SJSA1 (cell line): ENCODE data around the gene ULK1. TPM values are rescaled to one million over a fixed set of nuclear protein-coding genes. Genes with fewer than 3 reads are reported as not detected.

Experiments
- DNase-seq, 2 experiments: peaks; one replicate each; pipeline ENCODE4 v3.0.0-alpha.2; 2015 to 2020; ENCODE audit warnings: low spot score in 2 of 2, low read depth in 1 of 2
- H3K27ac ChIP-seq: fragments of 250-450 bp; sonication (Bioruptor Pico); 2 replicates; pipeline ENCODE4 v1.5.1; 2020; ENCODE audit warnings: mild to moderate bottlenecking, moderate library complexity
- H3K27me3 ChIP-seq: fragments of 250-450 bp; sonication (Bioruptor Pico); replicated peaks from 2 replicates; pipeline ENCODE4 v1.5.1; 2020; ENCODE audit warnings: mild to moderate bottlenecking, moderate library complexity
- H3K36me3 ChIP-seq: fragments of 250-450 bp; sonication (Bioruptor Pico); 2 replicates; pipeline ENCODE4 v1.5.1; 2020; ENCODE audit warnings: mild to moderate bottlenecking
- H3K4me1 ChIP-seq: fragments of 250-450 bp; sonication (Bioruptor Pico); replicated peaks from 2 replicates; pipeline ENCODE4 v1.6.1; 2021; ENCODE audit warnings: mild to moderate bottlenecking
- H3K4me3 ChIP-seq: fragments of 250-450 bp; sonication (Bioruptor Pico); 2 replicates; pipeline ENCODE4 v1.5.1; 2020; ENCODE audit warnings: mild to moderate bottlenecking
- H3K9me3 ChIP-seq: fragments of 250-450 bp; sonication (Bioruptor Pico); replicated peaks from 2 replicates; pipeline ENCODE4 v1.5.1; 2020; ENCODE audit warnings: mild to moderate bottlenecking
- total RNA-seq: library from RNA; depleted of rRNA; stranded (reverse); fragments of >200 nt; shearing (Covaris generic); gene quantifications from 2 replicates; pipeline ENCODE4 v1.2.3, GENCODE V29; 2014

ULK1 gene
- total RNA-seq, 1 experiment from 2014 or later, result 2.9 TPM

DNA sequence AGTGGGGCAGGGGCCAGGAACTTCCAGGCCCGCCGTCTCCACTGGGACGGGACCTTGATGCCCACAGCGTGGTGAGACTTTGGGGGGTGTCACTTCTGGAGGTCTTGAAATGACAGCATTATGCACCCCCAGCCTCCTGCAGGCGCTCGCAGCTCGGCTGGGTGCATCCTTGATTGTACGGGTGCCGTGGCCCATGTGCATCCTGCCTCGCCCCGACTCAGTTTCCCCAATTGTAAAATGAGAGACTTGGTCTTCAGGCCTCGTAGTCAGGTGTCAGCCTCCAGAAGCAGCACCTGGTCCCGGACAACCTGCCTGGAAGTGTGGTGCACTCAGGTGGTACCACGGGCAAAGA, 25.7 kb downstream of the ULK1 start:
- Histone ChIP-seq H3K4me1 (no peaks in the 10 kb centered on the region), H3K36me3 (peaks cover 30% of the 10 kb centered on the region), H3K4me3 (no peak overlapping the region), H3K9me3 (no peaks in the 10 kb centered on the region), H3K27me3 (no peaks in the 10 kb centered on the region), H3K27ac (no peak overlapping the region)
- DNase-seq, result no peak

DNA sequence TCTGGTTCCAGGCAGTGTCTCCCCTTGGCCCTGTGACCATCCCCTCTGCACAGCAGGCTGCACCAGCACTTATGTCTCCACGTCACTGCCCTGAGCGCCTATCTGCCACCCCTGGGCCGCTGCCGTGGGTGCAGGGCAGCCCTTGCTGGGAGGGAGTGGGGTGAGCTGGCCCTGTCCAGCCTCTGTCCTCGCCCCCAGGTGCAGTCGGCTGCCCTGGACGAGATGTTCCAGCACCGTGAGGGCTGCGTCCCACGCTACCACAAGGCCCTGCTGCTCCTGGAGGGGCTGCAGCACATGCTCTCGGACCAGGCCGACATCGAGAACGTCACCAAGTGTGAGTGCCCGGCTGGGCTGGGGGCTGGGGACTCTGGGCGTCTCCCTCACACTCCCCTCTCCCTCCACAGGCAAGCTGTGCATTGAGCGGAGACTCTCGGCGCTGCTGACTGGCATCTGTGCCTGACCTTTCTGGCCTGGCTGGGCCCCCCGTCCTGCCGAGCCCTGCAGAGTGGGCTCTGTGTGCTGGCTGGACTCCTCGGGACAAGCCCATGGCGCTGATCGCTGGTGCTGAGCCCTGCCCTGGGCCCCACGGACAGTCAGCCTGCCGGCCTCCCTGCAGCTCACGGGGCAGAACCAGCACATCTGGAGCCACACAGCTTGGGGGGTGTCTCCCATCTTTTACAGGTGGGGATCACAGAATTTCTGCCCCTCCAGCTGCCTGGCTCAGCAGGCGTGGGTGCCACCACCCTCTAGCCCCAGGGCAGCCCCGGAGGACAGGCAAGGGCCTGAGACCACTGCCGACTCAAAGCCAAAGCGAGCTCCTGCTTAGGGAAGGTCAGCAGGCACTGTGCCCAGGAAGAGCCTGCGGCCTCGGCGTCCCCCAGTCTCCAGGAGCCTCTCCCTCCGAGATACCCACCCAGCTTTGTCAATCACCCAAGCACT, 26.7 kb downstream of the ULK1 start:
- Histone ChIP-seq H3K27me3 (no peaks in the 10 kb centered on the region), H3K4me1 (no peaks in the 10 kb centered on the region), H3K4me3 (no peak overlapping the region), H3K27ac (no peak overlapping the region), H3K36me3 (peaks cover 19% of the 10 kb centered on the region), H3K9me3 (no peaks in the 10 kb centered on the region)
- no peak for DNase-seq

DNA sequence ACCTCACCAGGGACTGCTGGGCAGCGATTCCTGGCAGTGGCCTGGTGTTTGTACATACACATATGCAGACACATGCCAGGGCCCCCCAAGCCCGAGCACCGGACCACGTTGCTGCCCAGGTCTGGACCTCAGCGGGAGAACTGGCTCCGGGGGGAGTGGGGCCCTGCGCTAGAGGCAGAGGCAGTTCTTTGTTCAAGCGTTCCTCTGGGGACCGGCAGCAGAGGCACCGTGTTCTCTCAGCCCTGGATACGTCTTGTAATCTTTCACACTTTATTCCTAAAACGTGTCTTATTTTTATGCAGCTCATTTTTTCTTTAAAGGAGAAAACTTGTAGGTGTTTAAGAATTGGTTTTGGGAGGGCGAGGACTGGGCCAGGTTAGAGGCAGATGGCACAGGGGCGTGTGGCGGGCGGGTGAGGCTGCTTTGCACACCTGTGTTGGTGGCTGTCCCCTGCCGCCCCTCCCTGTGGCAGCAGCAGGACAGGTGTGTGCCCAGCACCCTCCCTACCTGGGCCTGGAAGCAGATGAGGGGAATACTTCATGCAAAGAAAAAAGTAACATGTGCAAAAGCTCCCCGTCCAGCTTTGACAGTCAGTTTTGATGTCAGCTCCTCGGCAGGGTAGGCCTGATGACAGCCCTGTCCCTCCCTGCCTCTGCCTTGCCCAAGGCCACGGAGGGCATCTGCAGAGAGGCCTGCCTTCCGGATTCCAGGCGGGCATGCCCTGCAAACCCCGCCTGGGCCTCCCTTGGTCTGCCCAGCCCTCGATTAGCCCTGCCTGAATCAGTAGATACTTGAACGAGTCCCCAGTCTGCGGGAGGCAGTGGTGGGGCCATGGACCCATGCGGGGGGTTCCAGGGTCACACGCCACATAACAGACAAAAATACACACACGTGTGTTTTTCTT, 27.7 kb downstream of the ULK1 start:
- no peaks in the 10 kb centered on the region for H3K4me1 ChIP-seq
- H3K27ac ChIP-seq, result no peak overlapping the region
- H3K4me3 ChIP-seq, result no peak overlapping the region
- H3K27me3 ChIP-seq, result no peaks in the 10 kb centered on the region
- DNase-seq, result no peak
- H3K9me3 ChIP-seq, result no peaks in the 10 kb centered on the region
- peaks cover 15% of the 10 kb centered on the region for H3K36me3 ChIP-seq

DNA sequence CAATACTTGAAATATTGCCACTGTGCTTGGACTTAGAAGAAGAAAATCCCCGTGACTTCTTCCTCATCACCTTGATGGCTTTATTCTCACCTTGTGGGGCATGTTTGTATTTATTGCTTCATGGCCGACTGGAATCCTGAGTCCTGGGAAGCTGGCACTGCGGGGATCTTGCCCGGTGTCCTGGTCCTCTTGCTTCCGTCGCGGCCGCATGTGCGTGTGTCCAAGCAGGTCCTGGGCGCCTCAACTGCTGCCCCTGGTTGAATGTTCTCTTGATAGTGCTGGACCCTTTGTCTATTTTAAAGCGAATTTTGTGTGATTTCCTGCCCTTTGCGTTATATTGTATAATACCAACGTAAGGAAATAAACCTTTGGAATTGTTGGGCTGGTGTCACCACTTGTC, 28.4 kb downstream of the ULK1 start:
- no peaks in the 10 kb centered on the region for H3K4me1 ChIP-seq

DNA sequence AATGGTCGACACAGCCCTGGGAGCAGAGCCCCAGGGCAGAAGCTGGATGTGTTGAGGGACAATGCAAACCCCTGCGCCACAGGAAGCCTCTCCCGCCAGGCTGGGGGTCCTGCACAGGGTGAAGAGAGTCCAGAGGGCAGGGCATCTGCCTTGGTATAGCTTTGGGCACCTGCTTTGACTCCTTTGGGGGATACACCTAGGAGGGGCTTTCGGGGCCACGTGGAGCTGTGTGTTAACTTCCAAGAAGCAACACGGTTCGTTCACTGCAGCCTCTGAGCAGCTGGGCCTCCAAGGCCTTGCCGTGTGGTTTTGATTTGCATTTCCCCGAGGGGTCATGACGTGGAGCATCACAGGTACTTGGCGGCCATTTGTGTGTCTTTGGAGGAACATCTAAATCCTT, 28.8 kb downstream of the ULK1 start:
- no peaks in the 10 kb centered on the region for H3K27me3 ChIP-seq
- no peak overlapping the region for H3K27ac ChIP-seq
- DNase-seq, result no peak
- H3K36me3 ChIP-seq, result peaks cover 15% of the 10 kb centered on the region
- 0 out of 2 replicates have a peak, but pooled peaks cover 2% of the 10 kb centered on the region for H3K4me1 ChIP-seq
- H3K9me3 ChIP-seq, result no peaks in the 10 kb centered on the region
- H3K4me3 ChIP-seq, result no peak overlapping the region

More for the DNA sequence above, 28.4 kb downstream of the ULK1 start:
- Histone ChIP-seq H3K27ac (no peak overlapping the region), H3K4me3 (no peak overlapping the region), H3K36me3 (peaks cover 15% of the 10 kb centered on the region), H3K9me3 (no peaks in the 10 kb centered on the region), H3K27me3 (no peaks in the 10 kb centered on the region)
- no peak for DNase-seq

DNA sequence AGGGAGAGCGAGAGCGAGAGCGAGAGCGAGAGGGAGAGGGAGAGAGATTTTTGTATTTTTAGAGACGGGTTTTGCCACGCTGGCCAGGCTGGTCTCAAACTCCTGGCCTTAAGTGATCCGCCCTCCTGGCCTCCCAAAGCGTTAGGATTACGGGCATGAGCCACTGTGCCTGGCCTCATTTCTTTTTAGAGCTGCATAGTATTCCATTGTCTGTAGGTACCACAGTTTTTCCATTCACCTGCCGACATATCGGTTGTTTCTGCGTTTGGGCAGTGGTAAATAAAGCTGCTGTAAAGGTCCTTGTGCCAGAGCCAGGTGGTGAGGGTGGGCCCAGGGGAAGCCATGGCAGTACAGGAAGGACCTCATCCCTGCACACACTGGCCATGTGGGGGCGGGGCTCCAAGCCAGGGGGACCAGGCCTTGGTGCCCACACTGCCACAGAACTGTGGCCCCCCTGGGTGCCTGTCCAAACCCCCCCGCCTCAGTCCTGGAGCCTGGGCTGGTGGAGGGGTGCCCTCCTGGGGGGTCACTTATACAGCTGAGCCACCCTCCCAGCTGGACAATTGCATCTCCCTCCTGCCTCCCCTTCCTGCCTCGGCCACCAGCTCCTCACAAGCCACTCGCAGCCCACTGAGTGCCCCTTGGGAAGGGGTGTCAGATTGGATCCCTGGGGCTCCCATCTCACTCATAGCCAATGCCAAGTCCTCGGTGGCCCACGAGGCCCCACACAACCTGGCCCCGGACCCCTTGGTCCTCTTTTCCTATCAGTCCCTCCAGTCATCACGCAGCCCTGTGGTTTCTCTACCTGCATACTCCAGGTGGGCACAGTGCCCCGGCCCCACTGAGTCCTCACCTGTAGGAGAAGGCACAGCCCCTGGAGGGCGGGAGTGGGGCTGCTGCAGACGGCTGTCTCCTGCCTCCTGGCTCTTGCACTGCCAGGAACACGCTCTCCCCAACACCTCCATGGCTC, 33.0 kb downstream of the ULK1 start:
- H3K27ac ChIP-seq, result no peak overlapping the region
- no peak for DNase-seq
- no peak overlapping the region for H3K4me3 ChIP-seq
- H3K27me3 ChIP-seq, result no peaks in the 10 kb centered on the region
- peaks cover 13% of the 10 kb centered on the region for H3K4me1 ChIP-seq
- no peaks in the 10 kb centered on the region for H3K9me3 ChIP-seq
- H3K36me3 ChIP-seq, result peaks cover 27% of the 10 kb centered on the region

DNA sequence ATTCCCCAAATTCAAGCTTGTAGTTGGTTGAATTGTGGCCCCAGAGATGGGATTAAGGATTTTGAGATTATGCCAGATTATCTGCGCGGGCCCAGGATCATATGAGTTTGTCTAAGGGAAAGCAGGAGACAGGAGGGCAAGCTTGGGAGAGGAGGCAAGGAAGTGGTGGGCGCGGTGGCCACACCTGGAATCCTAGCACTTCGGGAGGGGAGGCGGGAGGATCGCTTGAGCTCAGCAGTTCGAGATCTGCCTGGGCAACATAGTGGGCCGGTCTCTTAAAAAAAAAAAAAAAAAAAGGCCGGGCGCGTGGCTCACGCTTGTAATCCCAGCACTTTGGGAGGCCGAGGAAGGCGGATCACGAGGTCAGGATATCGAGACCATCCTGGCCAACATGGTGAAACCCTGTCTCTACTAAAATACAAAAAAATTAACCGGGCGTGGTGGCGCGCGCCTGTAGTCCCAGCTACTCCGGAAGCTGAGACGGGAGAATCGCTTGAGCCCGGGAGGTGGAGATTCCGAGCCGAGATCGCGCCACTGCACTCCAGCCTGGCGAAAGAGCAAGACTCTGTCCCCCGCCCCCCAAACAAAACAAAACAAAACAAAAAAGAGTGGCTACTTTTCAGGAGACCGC, 33.8 kb downstream of the ULK1 start:
- Histone ChIP-seq H3K4me1 (peaks cover 13% of the 10 kb centered on the region), H3K27me3 (no peaks in the 10 kb centered on the region), H3K9me3 (no peaks in the 10 kb centered on the region), H3K4me3 (peak overlapping the region; percentile 75), H3K36me3 (peaks cover 33% of the 10 kb centered on the region), H3K27ac (peak overlapping the region; percentile 56; the same call in 1 of the 2 replicates)
- no peak for DNase-seq

DNA sequence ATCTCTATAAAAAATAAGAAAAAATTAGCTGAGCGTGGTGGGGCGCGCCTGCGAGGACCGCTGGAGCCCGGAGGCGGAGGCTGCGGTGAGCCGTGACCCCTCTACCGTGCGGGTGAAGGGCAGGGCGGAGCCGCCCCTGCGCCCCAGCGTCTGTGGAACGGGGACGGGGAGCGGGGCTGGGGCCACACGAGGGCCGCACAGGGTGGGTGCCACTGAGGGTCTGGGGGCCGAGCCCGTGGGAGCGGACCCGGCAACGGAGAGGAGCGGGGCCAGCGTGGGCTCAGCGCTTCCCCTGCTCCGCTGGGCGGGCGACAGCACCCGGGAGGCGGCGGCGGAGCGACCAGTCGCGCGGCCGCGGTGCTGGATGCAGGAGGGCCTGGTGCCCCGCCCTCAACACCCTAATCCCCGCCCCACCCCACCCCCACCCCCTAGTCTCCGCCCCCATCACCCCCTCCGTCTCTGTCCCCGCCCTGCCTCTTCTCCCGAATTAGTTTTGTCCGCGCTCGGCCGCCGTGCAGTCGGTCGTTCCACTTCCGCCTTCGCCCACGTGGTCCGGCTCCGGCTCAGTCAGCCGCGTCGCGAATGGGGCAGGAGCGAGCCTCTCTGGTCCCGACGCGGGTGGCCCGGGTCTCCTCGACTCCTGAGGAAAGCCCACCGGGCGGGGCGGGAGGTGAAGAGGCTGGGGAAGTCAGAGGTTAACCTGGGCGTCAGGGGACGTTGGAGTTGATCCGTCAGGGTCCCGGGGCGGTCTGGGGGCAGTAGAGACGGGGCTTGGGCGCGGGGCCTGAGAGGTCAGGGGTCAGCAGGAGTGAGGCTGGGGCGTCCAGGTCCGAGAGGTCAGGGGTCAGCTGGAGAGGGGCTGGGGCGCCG, 34.5 kb downstream of the ULK1 start, which contains the start of gene PUS1:
Gene PUS1 (plus strand): TSS at position 566 of the 870 bp plus-strand sequence. CDS start 447 bp downstream, outside the sequence.
- no peaks in the 10 kb centered on the region for H3K9me3 ChIP-seq
- peak; percentile 78 to 95 for DNase-seq
- H3K27me3 ChIP-seq, result no peaks in the 10 kb centered on the region
- H3K4me3 ChIP-seq, result peak within 1 kb of the TSS; percentile 75
- peak within 1 kb of the TSS; percentile 56 for H3K27ac ChIP-seq
- H3K4me1 ChIP-seq, result peaks cover 13% of the 10 kb centered on the region
- peaks cover 40% of the 10 kb centered on the region for H3K36me3 ChIP-seq

DNA sequence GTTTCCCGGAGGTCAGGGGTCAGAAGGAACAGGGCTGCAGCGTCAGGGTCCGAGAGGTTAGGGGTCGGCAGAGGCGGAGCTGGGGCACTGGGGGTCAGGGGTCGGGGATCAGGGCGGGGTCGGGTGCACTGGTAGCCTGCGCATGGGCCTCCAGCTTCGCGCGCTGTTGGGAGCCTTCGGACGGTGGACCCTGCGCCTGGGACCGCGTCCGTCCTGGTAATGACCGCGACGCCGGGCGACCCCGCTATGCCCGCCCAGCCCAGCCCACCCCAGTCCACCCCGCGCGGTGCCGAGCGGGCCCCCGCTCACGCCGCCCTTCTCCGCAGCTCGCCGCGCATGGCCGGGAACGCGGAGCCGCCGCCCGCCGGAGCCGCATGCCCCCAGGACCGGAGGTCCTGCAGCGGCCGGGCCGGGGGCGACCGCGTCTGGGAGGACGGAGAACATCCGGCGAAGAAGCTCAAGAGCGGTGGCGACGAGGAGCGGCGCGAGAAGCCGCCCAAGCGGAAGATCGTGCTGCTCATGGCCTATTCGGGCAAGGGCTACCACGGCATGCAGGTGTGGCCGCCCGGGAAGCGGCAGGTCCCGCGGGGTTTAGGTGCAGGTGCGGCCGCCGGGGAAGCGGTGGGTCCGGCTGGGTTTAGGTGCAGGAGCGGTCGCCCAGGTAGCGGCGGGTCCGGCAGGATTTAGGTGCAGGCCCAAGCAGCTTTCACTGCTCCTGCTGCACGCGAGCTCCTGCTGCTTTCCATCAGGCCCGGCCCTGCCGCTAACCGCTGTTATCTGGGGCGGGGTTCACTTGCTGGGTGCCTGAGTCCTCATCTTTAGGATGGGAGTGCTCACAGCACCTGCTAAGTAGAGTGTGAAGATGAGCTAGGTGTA, 35.4 kb downstream of the ULK1 start:
- DNase-seq, result peak in 1 of 2 experiments; percentile 11
- no peaks in the 10 kb centered on the region for H3K27me3 ChIP-seq
- peaks cover 49% of the 10 kb centered on the region for H3K36me3 ChIP-seq
- H3K4me1 ChIP-seq, result peaks cover 13% of the 10 kb centered on the region
- H3K9me3 ChIP-seq, result no peaks in the 10 kb centered on the region
- peak overlapping the region; percentile 75 for H3K4me3 ChIP-seq
- H3K27ac ChIP-seq, result peak overlapping the region; percentile 51

DNA sequence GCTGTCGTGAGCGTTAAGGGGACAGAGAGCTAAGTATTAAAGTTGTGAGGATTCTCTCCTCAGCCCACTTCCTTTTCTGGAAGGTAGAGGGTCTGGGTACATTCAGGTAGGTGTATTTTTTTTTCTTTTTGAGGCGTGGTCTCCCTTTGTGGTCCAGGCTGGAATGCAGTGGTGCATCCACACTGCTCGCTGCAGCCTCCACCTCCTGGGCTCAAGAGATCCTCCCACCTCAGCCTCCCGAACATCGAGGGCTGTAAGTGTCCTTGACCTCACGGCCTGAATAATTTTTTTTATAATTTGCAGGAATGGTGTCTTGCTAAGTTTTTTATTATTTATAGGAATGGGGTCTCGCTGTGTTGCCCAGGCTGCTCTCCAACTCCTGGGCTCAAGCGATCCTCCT, 36.1 kb downstream of the ULK1 start:
- peaks cover 53% of the 10 kb centered on the region for H3K36me3 ChIP-seq
- no peak for DNase-seq
- H3K4me1 ChIP-seq, result peaks cover 13% of the 10 kb centered on the region
- H3K9me3 ChIP-seq, result no peaks in the 10 kb centered on the region
- H3K4me3 ChIP-seq, result peak overlapping the region; percentile 75
- no peak overlapping the region for H3K27ac ChIP-seq
- H3K27me3 ChIP-seq, result no peaks in the 10 kb centered on the region

DNA sequence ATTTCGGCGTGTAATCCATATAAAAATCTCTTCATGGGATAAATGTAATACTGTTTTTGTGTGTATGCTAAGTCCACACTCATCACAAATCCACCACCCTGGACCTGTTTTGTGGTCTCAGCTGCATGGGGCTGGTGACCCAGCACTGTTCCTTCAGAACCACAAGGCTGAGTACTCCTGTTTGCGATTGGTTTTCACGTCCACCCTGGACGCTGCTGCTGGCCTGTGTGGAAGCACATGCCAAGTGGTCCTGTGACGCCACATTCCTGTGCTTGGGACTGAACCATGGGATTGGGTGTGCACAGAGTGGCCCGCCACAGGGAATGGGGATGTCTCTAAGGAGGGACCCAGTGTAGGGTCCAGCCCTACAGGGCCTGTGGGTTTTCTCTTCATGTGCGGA, 39.0 kb downstream of the ULK1 start:
- H3K4me3 ChIP-seq, result no peak overlapping the region
- H3K27ac ChIP-seq, result no peak overlapping the region
- no peaks in the 10 kb centered on the region for H3K9me3 ChIP-seq
- peaks cover 74% of the 10 kb centered on the region for H3K36me3 ChIP-seq
- no peak for DNase-seq
- no peaks in the 10 kb centered on the region for H3K27me3 ChIP-seq
- peaks cover 9% of the 10 kb centered on the region for H3K4me1 ChIP-seq
